Measurements from ENCODE around the gene RBP5. TPM values are rescaled to one million over a fixed set of nuclear protein-coding genes. Genes with fewer than 3 reads are reported as not detected.

The RBP5 gene
- total RNA-seq, 1 donor from 2014 or later: 0.65 TPM

DNA sequence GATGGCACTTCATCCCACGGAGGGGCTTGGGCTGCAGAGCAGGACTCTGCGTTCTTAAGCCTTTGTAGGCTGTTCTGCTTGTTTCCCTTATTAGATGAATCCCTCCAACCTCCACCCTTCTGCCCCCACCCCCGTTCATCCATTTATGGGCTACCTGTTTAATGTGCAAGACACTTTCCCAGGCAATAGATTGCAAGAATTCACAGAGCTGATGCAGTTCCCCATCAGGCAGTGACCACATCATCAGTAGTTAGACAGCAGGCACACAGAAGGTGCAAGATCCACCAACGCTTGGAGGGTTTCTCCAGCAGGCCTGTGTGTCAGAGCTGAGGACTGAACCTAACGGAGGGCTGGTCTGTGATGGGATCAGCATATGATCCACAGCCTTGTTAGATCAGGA lies 35.2 kb downstream of the RBP5 start:
- H3K27ac Mint-ChIP-seq (ENCODE audit: unreplicated experiment): no peak overlapping the region
- peaks cover under 1% of the 10 kb centered on the region for H3K36me3 Mint-ChIP-seq (ENCODE audit: low read depth)
- no peaks in the 10 kb centered on the region for H3K9me3 Mint-ChIP-seq
- H3K27me3 Mint-ChIP-seq (ENCODE audit: low read depth): peaks cover 2% of the 10 kb centered on the region
- peaks cover 11% of the 10 kb centered on the region for H3K4me1 Mint-ChIP-seq
- no peak for DNase-seq (ENCODE audit: low read depth, low spot score)
- H3K4me3 Mint-ChIP-seq: no peak overlapping the region
- TF ChIP-seq, protein P1, sequence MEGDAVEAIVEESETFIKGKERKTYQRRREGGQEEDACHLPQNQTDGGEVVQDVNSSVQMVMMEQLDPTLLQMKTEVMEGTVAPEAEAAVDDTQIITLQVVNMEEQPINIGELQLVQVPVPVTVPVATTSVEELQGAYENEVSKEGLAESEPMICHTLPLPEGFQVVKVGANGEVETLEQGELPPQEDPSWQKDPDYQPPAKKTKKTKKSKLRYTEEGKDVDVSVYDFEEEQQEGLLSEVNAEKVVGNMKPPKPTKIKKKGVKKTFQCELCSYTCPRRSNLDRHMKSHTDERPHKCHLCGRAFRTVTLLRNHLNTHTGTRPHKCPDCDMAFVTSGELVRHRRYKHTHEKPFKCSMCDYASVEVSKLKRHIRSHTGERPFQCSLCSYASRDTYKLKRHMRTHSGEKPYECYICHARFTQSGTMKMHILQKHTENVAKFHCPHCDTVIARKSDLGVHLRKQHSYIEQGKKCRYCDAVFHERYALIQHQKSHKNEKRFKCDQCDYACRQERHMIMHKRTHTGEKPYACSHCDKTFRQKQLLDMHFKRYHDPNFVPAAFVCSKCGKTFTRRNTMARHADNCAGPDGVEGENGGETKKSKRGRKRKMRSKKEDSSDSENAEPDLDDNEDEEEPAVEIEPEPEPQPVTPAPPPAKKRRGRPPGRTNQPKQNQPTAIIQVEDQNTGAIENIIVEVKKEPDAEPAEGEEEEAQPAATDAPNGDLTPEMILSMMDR (conservative IDR thresholded peaks at IDR 0.05): no peak

GRCh38 chr12:7092986-7093460 lies 35.7 kb downstream of the RBP5 start:
- DNase-seq (ENCODE audit: low read depth, low spot score): no peak
- Mint-ChIP-seq H3K9me3 (no peaks in the 10 kb centered on the region), H3K4me3 (no peak overlapping the region), H3K4me1 (peaks cover 11% of the 10 kb centered on the region), H3K36me3 (ENCODE audit: low read depth) (no peaks in the 10 kb centered on the region), H3K27me3 (ENCODE audit: low read depth) (peaks cover 2% of the 10 kb centered on the region), H3K27ac (ENCODE audit: unreplicated experiment) (no peak overlapping the region)
- TF ChIP-seq, protein P1 (conservative IDR thresholded peaks at IDR 0.05): no peak

DNA sequence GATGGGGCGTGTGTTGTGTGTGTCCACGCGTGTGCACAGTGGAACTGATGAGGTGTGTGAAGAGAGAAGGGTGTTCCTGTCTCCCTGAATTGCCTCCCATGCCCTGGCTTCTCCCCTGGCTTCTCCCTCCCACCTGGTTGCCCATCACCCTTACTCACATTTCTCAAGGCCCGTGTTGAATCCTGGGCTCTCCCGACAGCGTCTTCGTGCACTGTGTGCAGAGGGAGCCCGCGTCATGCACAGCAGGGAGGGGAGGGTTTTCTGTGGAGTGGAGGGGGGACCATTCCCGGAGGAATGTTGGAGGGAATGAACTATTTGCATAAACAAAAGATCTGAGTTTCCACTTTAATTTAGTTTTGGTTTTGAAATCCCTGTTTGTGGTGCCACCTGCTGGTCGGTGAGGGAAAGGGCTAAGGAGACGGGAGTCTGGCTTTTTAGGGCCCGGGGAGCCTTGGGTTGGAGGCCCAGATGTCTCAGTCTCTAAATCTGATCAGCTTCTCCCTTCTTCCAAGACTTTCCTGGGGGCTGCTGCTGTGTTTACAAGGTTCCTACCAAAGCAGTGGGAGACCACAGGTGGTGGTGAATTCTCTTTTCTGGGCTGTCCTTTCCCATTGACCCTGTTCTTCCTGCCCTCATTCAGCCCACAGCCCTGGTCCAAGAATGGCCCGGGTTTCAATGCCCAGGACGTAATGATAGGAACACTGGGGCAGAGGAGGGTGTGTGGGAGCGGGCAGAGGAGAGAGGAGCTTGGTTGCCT lies 36.3 kb downstream of the RBP5 start, which contains the start of gene C1R:
TSS of gene C1R (minus strand) at position 217 of the 757 bp plus-strand sequence. CDS start at position 160, 57 bp downstream.
- DNase-seq (ENCODE audit: low read depth, low spot score): peak; percentile 73
- peaks cover 11% of the 10 kb centered on the region for H3K4me1 Mint-ChIP-seq
- peak within 1 kb of the TSS; percentile 82 for H3K4me3 Mint-ChIP-seq
- no peaks in the 10 kb centered on the region for H3K36me3 Mint-ChIP-seq (ENCODE audit: low read depth)
- TF ChIP-seq, protein P1 (conservative IDR thresholded peaks at IDR 0.05): peak; percentile 100
- H3K27me3 Mint-ChIP-seq (ENCODE audit: low read depth): peaks cover 2% of the 10 kb centered on the region
- no peaks in the 10 kb centered on the region for H3K9me3 Mint-ChIP-seq
- peak within 1 kb of the TSS; percentile 90 for H3K27ac Mint-ChIP-seq (ENCODE audit: unreplicated experiment)

DNA sequence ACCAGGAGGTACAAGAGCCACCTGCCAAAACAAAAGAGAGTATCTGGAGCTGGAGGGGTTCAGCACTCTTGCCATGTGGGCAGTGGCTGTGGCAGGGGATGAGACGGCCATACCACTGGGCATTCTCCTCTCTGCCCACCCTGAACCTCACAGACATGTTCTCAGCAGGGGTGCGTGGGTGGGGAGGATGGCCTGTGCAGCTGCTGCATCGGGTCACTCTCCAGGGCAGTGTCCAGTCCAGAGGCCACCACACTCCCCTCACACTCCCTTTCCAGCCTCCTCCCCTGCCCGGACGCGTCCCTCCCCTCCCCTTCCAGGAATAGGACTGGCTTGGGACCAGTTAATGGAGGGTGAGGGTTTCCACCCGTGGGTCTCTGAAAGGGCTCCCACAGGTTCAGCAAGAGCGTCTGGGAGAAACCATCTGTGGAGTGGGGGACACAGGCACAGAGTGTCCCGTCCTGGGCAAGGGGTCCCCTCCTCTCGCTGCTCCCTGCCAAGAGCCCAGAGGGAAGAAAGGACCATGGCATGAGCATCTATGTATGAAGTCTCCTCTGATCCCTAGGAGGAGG lies 36.9 kb downstream of the RBP5 start:
- peaks cover 11% of the 10 kb centered on the region for H3K4me1 Mint-ChIP-seq
- H3K9me3 Mint-ChIP-seq: no peaks in the 10 kb centered on the region
- no peaks in the 10 kb centered on the region for H3K36me3 Mint-ChIP-seq (ENCODE audit: low read depth)
- DNase-seq (ENCODE audit: low read depth, low spot score): no peak
- peak overlapping the region; percentile 90 for H3K27ac Mint-ChIP-seq (ENCODE audit: unreplicated experiment)
- H3K27me3 Mint-ChIP-seq (ENCODE audit: low read depth): peaks cover 2% of the 10 kb centered on the region
- peak overlapping the region; percentile 82 for H3K4me3 Mint-ChIP-seq
- TF ChIP-seq, protein P1 (conservative IDR thresholded peaks at IDR 0.05): no peak

DNA sequence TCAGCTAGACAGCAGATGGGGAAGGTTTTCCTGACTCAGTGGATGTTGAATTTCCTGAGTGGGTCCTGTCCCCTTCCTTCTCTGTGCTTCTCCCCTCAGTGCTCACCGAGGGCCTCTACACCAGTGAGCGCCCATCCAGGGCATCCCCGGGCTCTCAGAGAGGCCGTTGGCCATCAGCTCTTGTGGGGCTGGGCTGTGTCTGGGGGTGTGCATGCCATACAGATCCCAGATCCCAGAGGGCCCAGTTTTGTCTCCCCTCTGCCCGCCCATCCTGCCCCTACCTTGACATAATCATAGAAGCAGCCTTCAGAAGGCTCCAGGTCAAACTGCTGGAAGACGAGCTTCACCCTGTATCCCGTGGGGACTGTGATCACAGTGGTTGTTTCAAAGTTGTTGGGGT lies 37.5 kb downstream of the RBP5 start:
- Mint-ChIP-seq H3K4me3 (no peak overlapping the region), H3K27ac (ENCODE audit: unreplicated experiment) (no peak overlapping the region), H3K36me3 (ENCODE audit: low read depth) (no peaks in the 10 kb centered on the region), H3K9me3 (no peaks in the 10 kb centered on the region), H3K27me3 (ENCODE audit: low read depth) (peaks cover 2% of the 10 kb centered on the region), H3K4me1 (peaks cover 11% of the 10 kb centered on the region)
- no peak for DNase-seq (ENCODE audit: low read depth, low spot score)
- TF ChIP-seq, protein P1 (conservative IDR thresholded peaks at IDR 0.05): no peak
